HL-60/S4 treated with phorbol 12-myristate 13-acetate at 8.2 ng/mL for 4 days and 3 days (cell line): ENCODE measurements around the gene TMC1.
"Not testable (repeated sequence)": the region's sequence is repeated elsewhere in the genome, so short reads cannot be mapped to it uniquely, and the experiment has no call there.

Source experiments
- in situ Hi-C: fragments of 300-500 bp; cut with MboI; formaldehyde crosslinking; loops from 2 replicates; pipeline ENCODE4 v1.15.0; 2022; ENCODE audit warnings: low sequenced_read_pairs

TMC1 gene

GRCh38 chr9:72807765-72808445 lies 286.5 kb downstream of the TMC1 start:
- in situ Hi-C loops, result loop anchor here (25.0 kb wide), 2 partner anchors 771 to 1021 kb away; no protein-coding TSS in a partner anchor

GRCh38 chr9:72808446-72808768 lies 287.0 kb downstream of the TMC1 start:
- in situ Hi-C loops, result loop anchor here (25.0 kb wide), 2 partner anchors 771 to 1021 kb away; no protein-coding TSS in a partner anchor

GRCh38 chr9:72809586-72809985 lies 288.2 kb downstream of the TMC1 start:
- in situ Hi-C loops, result loop anchor here (25.0 kb wide), 2 partner anchors 772 to 1022 kb away; no protein-coding TSS in a partner anchor

GRCh38 chr9:72812559-72813111 lies 291.2 kb downstream of the TMC1 start:
- in situ Hi-C loops, result loop anchor here (10.0 to 25.0 kb wide), 3 partner anchors 528 to 1025 kb away; no protein-coding TSS in a partner anchor

GRCh38 chr9:72813544-72813943 lies 292.1 kb downstream of the TMC1 start:
- in situ Hi-C loops, result loop anchor here (10.0 to 25.0 kb wide), 3 partner anchors 529 to 1026 kb away; no protein-coding TSS in a partner anchor

GRCh38 chr9:72814083-72814597 lies 292.7 kb downstream of the TMC1 start:
- in situ Hi-C loops, result loop anchor here (10.0 to 25.0 kb wide), 3 partner anchors 529 to 1027 kb away; no protein-coding TSS in a partner anchor

- in situ Hi-C loops, result loop anchor here (10.0 to 25.0 kb wide), 3 partner anchors 532 to 1029 kb away; no protein-coding TSS in a partner anchor
These were observed 295.3 kb downstream of the TMC1 start for GRCh38 chr9:72816666-72817065.

GRCh38 chr9:72817413-72817812 lies 296.0 kb downstream of the TMC1 start:
- in situ Hi-C loops, result loop anchor here (10.0 to 25.0 kb wide), 3 partner anchors 533 to 1030 kb away; no protein-coding TSS in a partner anchor

GRCh38 chr9:72818385-72818784 lies 297.0 kb downstream of the TMC1 start:
- in situ Hi-C loops, result loop anchor here (10.0 to 25.0 kb wide), 3 partner anchors 534 to 1031 kb away; no protein-coding TSS in a partner anchor

GRCh38 chr9:72823971-72824370 lies 302.6 kb downstream of the TMC1 start:
- in situ Hi-C loops, result loop anchor here (25.0 kb wide), 2 partner anchors 787 to 1037 kb away; no protein-coding TSS in a partner anchor

- in situ Hi-C loops, result no loop called here
These were observed 305.9 kb downstream of the TMC1 start for GRCh38 chr9:72826996-72827949.

- in situ Hi-C loops, result no loop called here
These were observed 306.7 kb downstream of the TMC1 start for GRCh38 chr9:72827950-72828731.

GRCh38 chr9:72834994-72835393 lies 313.6 kb downstream of the TMC1 start:
- in situ Hi-C loops, result no loop called here

- in situ Hi-C loops, result no loop called here
These were observed 315.4 kb downstream of the TMC1 start for GRCh38 chr9:72836790-72837189.

GRCh38 chr9:72839085-72839484 lies 317.7 kb downstream of the TMC1 start:
- in situ Hi-C loops, result no loop called here

- in situ Hi-C loops, result no loop called here
These were observed 322.4 kb downstream of the TMC1 start for GRCh38 chr9:72843520-72844439.

- in situ Hi-C loops, result no loop called here
These were observed 323.0 kb downstream of the TMC1 start for GRCh38 chr9:72844440-72844768.

- in situ Hi-C loops, result not testable (repeated sequence)
These were observed 323.6 kb downstream of the TMC1 start for GRCh38 chr9:72845052-72845451.

GRCh38 chr9:72850209-72850608 lies 328.8 kb downstream of the TMC1 start:
- in situ Hi-C loops, result not testable (repeated sequence)
